ENCODE data around the gene SREBF2. TPM values are rescaled to one million over a fixed set of nuclear protein-coding genes. Genes with fewer than 3 reads are reported as not detected.

The SREBF2 gene
- total and polyA plus RNA-seq, 2 of the 8 experiments (the other 6 are each of a cell fraction or from before 2014, with no cell fraction given), result 125 to 144 TPM

GRCh38 chr22:41883400-41883799 lies 50.5 kb downstream of the SREBF2 start (continued):
- TF ChIP-seq RAD21 (IDR thresholded peaks at IDR 0.05 in 1 of 2, conservative IDR thresholded peaks at IDR 0.05 in 1 of 2; ENCODE audit: low read depth in 2 of 2, low read length in 2 of 2), result no peak

Measured in H1 (cell line).